ENCODE results near the gene DUSP1. TPM values are rescaled to one million over a fixed set of nuclear protein-coding genes. Genes with fewer than 3 reads are reported as not detected.
A peak's percentile ranks its signal among the peaks of the same experiment; 100 is the strongest.

Gene DUSP1
- total RNA-seq, 1 donor from 2014 or later, result 40.7 TPM

- no peaks in the 10 kb centered on the region for H3K27me3 Mint-ChIP-seq
- H3K36me3 Mint-ChIP-seq (ENCODE audit: insufficient read depth), result peaks cover 12% of the 10 kb centered on the region
- H3K27ac Mint-ChIP-seq, result peak overlapping the region; percentile 98
- H3K9me3 Mint-ChIP-seq (ENCODE audit: low read depth), result no peaks in the 10 kb centered on the region
- TF ChIP-seq CTCF (IDR thresholded peaks at IDR 0.05; ENCODE audit: unreplicated experiment), result no peak
- H3K4me3 Mint-ChIP-seq (ENCODE audit: low read depth), result peak overlapping the region; percentile 70
- DNase-seq (ENCODE audit: low spot score, unreplicated experiment), result no peak
- peaks cover 42% of the 10 kb centered on the region for H3K4me1 Mint-ChIP-seq (ENCODE audit: low read depth)
Observed at GRCh38 chr5:172765766-172766286, 5.2 kb downstream of the DUSP1 start.

- Mint-ChIP-seq H3K4me3 (ENCODE audit: low read depth) (peak overlapping the region; percentile 70), H3K27me3 (no peaks in the 10 kb centered on the region), H3K27ac (peak overlapping the region; percentile 98), H3K4me1 (ENCODE audit: low read depth) (peaks cover 42% of the 10 kb centered on the region), H3K36me3 (ENCODE audit: insufficient read depth) (peaks cover 12% of the 10 kb centered on the region), H3K9me3 (ENCODE audit: low read depth) (peaks cover under 1% of the 10 kb centered on the region)
- peak; percentile 90 for DNase-seq (ENCODE audit: low spot score, unreplicated experiment)
- no peak for TF ChIP-seq CTCF (IDR thresholded peaks at IDR 0.05; ENCODE audit: unreplicated experiment)
Observed at GRCh38 chr5:172764861-172765765, 5.9 kb downstream of the DUSP1 start.

GRCh38 chr5:172763120-172763464 is 7.9 kb downstream of the DUSP1 start:
- DNase-seq (ENCODE audit: low spot score, unreplicated experiment), result no peak
- H3K36me3 Mint-ChIP-seq (ENCODE audit: insufficient read depth), result peaks cover 3% of the 10 kb centered on the region
- peaks cover 7% of the 10 kb centered on the region for H3K27me3 Mint-ChIP-seq
- H3K4me3 Mint-ChIP-seq (ENCODE audit: low read depth), result no peak overlapping the region
- H3K27ac Mint-ChIP-seq, result no peak overlapping the region
- peaks cover 27% of the 10 kb centered on the region for H3K4me1 Mint-ChIP-seq (ENCODE audit: low read depth)
- peaks cover 4% of the 10 kb centered on the region for H3K9me3 Mint-ChIP-seq (ENCODE audit: low read depth)
- no peak for TF ChIP-seq CTCF (IDR thresholded peaks at IDR 0.05; ENCODE audit: unreplicated experiment)

- TF ChIP-seq CTCF (IDR thresholded peaks at IDR 0.05; ENCODE audit: unreplicated experiment), result no peak
- no peak overlapping the region for H3K27ac Mint-ChIP-seq
- no peak for DNase-seq (ENCODE audit: low spot score, unreplicated experiment)
- peaks cover 13% of the 10 kb centered on the region for H3K27me3 Mint-ChIP-seq
- H3K4me3 Mint-ChIP-seq (ENCODE audit: low read depth), result no peak overlapping the region
- peaks cover 1% of the 10 kb centered on the region for H3K36me3 Mint-ChIP-seq (ENCODE audit: insufficient read depth)
- H3K9me3 Mint-ChIP-seq (ENCODE audit: low read depth), result peaks cover 4% of the 10 kb centered on the region
- H3K4me1 Mint-ChIP-seq (ENCODE audit: low read depth), result peaks cover 24% of the 10 kb centered on the region
Observed at GRCh38 chr5:172762214-172763119, 8.5 kb downstream of the DUSP1 start.

GRCh38 chr5:172760959-172761358 is 10.0 kb downstream of the DUSP1 start:
- H3K27me3 Mint-ChIP-seq, result peaks cover 14% of the 10 kb centered on the region
- H3K36me3 Mint-ChIP-seq (ENCODE audit: insufficient read depth), result no peaks in the 10 kb centered on the region
- no peak for TF ChIP-seq CTCF (IDR thresholded peaks at IDR 0.05; ENCODE audit: unreplicated experiment)
- no peak overlapping the region for H3K27ac Mint-ChIP-seq
- peaks cover 4% of the 10 kb centered on the region for H3K9me3 Mint-ChIP-seq (ENCODE audit: low read depth)
- H3K4me1 Mint-ChIP-seq (ENCODE audit: low read depth), result peaks cover 14% of the 10 kb centered on the region
- H3K4me3 Mint-ChIP-seq (ENCODE audit: low read depth), result no peak overlapping the region
- DNase-seq (ENCODE audit: low spot score, unreplicated experiment), result no peak
